Endothelial cell of umbilical vein (primary cell): Measurements from ENCODE around the gene MYCBP2. TPM values are rescaled to one million over a fixed set of nuclear protein-coding genes. Genes with fewer than 3 reads are reported as not detected.

ENCODE experiments used
- BruUV-seq: library from RNA; stranded (reverse); fragments of 400-500 nt; replicated peaks from 2 replicates; lab custom pipeline; 2021; lab: Mats Ljungman, UMichigan
- CTCF ChIA-PET: fragments of 300-600, 350-600 bp; sonication (Branson Sonifier 250); formaldehyde crosslinking; loops from one replicate; lab custom pipeline; 2021; ENCODE audit warnings: antibody characterized with exemption, inconsistent platforms; lab: Charles Lee
- POLR2A ChIA-PET: fragments of 300-600, 350-600 bp; sonication (Branson Sonifier 250); formaldehyde crosslinking; loops from one replicate; lab custom pipeline; 2021; ENCODE audit warnings: antibody characterized with exemption, inconsistent platforms; lab: Charles Lee
- DNase-seq: peaks from one replicate; pipeline ENCODE4 v3.0.0-alpha.2; 2011; ENCODE audit warnings: low read depth, low spot score
- FAIRE-seq: peaks from 2 replicates; lab custom pipeline; 2011; peaks lifted over from hg19 to GRCh38; lab: Jason Lieb, UNC
- H2AFZ ChIP-seq: 2 replicates; pipeline ENCODE4 v1.6.0; 2012; ENCODE audit warnings: low read depth, low read length, control low read depth, inconsistent platforms
- H3K27ac ChIP-seq: 2 replicates; pipeline ENCODE4 v1.5.1; 2011; ENCODE audit warnings: low read depth, mild to moderate bottlenecking, control low read depth, low read length, moderate library complexity; ENCODE audit not compliant: insufficient read depth
- H3K27me3 ChIP-seq, 2 experiments: 2 replicates each; pipeline versions ENCODE4 v1.6.0 to v1.6.1; 2011; ENCODE audit warnings: low read length in 2 of 2, mixed read lengths in 1 of 2; ENCODE audit not compliant: control insufficient read depth in 2 of 2, insufficient read depth in 2 of 2
- H3K36me3 ChIP-seq, 2 experiments: 2 replicates in 1 of 2; 3 replicates in 1 of 2; pipeline ENCODE4 v1.5.1; 2011; ENCODE audit warnings: low read length in 2 of 2, mild to moderate bottlenecking in 1 of 2, moderate library complexity in 1 of 2; ENCODE audit not compliant: control insufficient read depth in 2 of 2, insufficient read depth in 2 of 2; ENCODE audit errors: extremely low read depth in 1 of 2
- H3K4me1 ChIP-seq: 3 replicates; pipeline ENCODE4 v1.5.1; 2011; ENCODE audit warnings: mild to moderate bottlenecking, low read length; ENCODE audit not compliant: control insufficient read depth, insufficient read depth; ENCODE audit errors: extremely low read depth
- H3K4me2 ChIP-seq: 2 replicates; pipeline ENCODE4 v1.6.1; 2011; ENCODE audit warnings: low read length, control low read depth, mixed read lengths; ENCODE audit not compliant: insufficient read depth
- H3K4me3 ChIP-seq, 3 experiments: fragments of 200-600 bp in 1 of 3; sonication (generic), shearing (Covaris generic) in 1 of 3; replicated peaks in 1 of 3; 2 replicates each; pipeline ENCODE4 v1.5.1; 2011 to 2016; ENCODE audit warnings: control low read depth in 3 of 3, low read length in 3 of 3, mild to moderate bottlenecking in 2 of 3, inconsistent platforms in 1 of 3, low read depth in 1 of 3, moderate library complexity in 1 of 3; ENCODE audit not compliant: insufficient read depth in 1 of 3
- H3K79me2 ChIP-seq: 2 replicates; pipeline ENCODE4 v1.6.0; 2012; ENCODE audit warnings: low read length, inconsistent platforms; ENCODE audit not compliant: control insufficient read depth, insufficient read depth
- H3K9ac ChIP-seq: replicated peaks from 2 replicates; pipeline ENCODE3; 2011; ENCODE audit warnings: low read length, control low read depth; ENCODE audit not compliant: insufficient read depth; ENCODE audit errors: extremely low read depth
- H3K9me1 ChIP-seq: replicated peaks from 3 replicates; pipeline ENCODE4 v1.6.0; 2011; ENCODE audit warnings: mild to moderate bottlenecking, low read length; ENCODE audit not compliant: control insufficient read depth, insufficient read depth; ENCODE audit errors: extremely low read depth
- H3K9me3 ChIP-seq: replicated peaks from 2 replicates; pipeline ENCODE4 v1.5.1; 2012; ENCODE audit warnings: low read length, inconsistent platforms; ENCODE audit not compliant: control insufficient read depth, insufficient read depth
- H4K20me1 ChIP-seq: replicated peaks from 2 replicates; pipeline ENCODE3; 2011; ENCODE audit warnings: mild to moderate bottlenecking, low read length; ENCODE audit not compliant: control insufficient read depth, insufficient read depth; ENCODE audit errors: extremely low read depth
- CTCF ChIP-seq, 2 donors: IDR thresholded peaks; 1 replicate in 1 of 2; 2 replicates in 1 of 2; pipeline ENCODE4 v1.5.1; 2011; ENCODE audit warnings: low read length in 2 of 2, mild to moderate bottlenecking in 2 of 2, moderate library complexity in 2 of 2, control low read depth in 1 of 2, inconsistent platforms in 1 of 2, low read depth in 1 of 2; ENCODE audit not compliant: insufficient read depth in 1 of 2; ENCODE audit errors: extremely low read depth in 1 of 2
- EZH2 ChIP-seq: IDR thresholded peaks from 2 replicates; pipeline ENCODE4 v1.6.1; 2012; ENCODE audit warnings: borderline replicate concordance, low read depth, mild to moderate bottlenecking, moderate library complexity, low read length, inconsistent platforms; ENCODE audit not compliant: severe bottlenecking
- FOS ChIP-seq: IDR thresholded peaks from 2 replicates; pipeline ENCODE4 v1.6.1; 2011; ENCODE audit warnings: mild to moderate bottlenecking, low read length, moderate library complexity, borderline replicate concordance; ENCODE audit not compliant: insufficient read depth
- GATA2 ChIP-seq: IDR thresholded peaks from 2 replicates; pipeline ENCODE4 v1.7.0; 2011; ENCODE audit warnings: low read depth, mild to moderate bottlenecking, moderate library complexity, mixed read lengths, low read length; ENCODE audit not compliant: insufficient read length, insufficient read depth
- JUN ChIP-seq: IDR thresholded peaks from 2 replicates; pipeline ENCODE4 v1.6.1; 2011; ENCODE audit warnings: borderline replicate concordance, low read depth; ENCODE audit not compliant: insufficient read length, insufficient read depth
- MYC ChIP-seq: IDR thresholded peaks from one replicate; pipeline ENCODE4 v1.6.1; 2011; ENCODE audit warnings: mild to moderate bottlenecking, low read depth, low read length
- POLR2A ChIP-seq: IDR thresholded peaks from 2 replicates; pipeline ENCODE4 v1.6.1; 2012; ENCODE audit warnings: low read depth, mild to moderate bottlenecking, control low read depth, low read length
- POLR2AphosphoS5 ChIP-seq: IDR thresholded peaks from 2 replicates; pipeline ENCODE4 v1.6.1; 2012; ENCODE audit warnings: low read depth, mild to moderate bottlenecking, control low read depth, low read length, moderate library complexity; ENCODE audit not compliant: insufficient read depth
- dilution Hi-C: fragments of 300-500 bp; cut with MboI; formaldehyde crosslinking; loops from one replicate; pipeline ENCODE4 v1.15.0; 2019; ENCODE audit warnings: low sequenced_read_pairs; ENCODE audit not compliant: extremely low pct_ligation_motif_present
- intact Hi-C: fragments of 100-400 bp; cut with micrococcal nuclease; formaldehyde crosslinking; loops from one replicate; pipeline ENCODE4 v1.10.0; 2022
- polyA plus RNA-seq, 4 experiments: library from polyadenylated mRNA; depleted of rRNA in 3 of 4; stranded (reverse) in 3 of 4; unstranded in 1 of 4; fragments of >200 nt; gene quantifications; 2 replicates each; pipeline versions ENCODE4 v1.2.1 to v1.2.3, GENCODE V29; 2011 to 2012; ENCODE audit warnings: missing spikeins in 1 of 4
- total RNA-seq: library from RNA; stranded (reverse); gene quantifications from 2 replicates; pipeline ENCODE4 v1.2.3, GENCODE V29; 2021
- TF ChIP-seq, protein P1 (sequence below): IDR thresholded peaks from 2 replicates; pipeline ENCODE4 v1.6.1; 2011; ENCODE audit not compliant: insufficient read depth, insufficient read length

Gene MYCBP2
- total and polyA plus RNA-seq, 2 donors (not counting 3 experiments of a cell fraction or from before 2014, with no cell fraction given) = 30.5 to 89.8 TPM

DNA sequence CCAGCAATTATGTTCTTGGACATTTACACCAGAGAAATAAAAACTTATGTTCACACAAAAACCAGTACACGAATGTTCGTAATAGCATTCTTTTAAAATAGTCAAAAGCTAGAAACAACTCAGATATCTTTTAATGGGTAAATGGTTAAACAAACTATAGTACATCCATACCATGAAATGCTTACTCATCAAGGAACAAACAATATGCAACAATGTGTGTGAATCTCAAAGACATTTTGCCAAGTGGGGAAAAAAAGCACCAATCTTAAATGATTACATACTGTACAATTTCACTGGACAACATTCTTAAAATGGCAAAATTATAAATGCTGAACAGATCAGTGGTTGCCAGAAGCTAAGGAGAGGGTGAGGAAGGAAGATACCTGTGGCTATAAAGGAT lies 36.6 kb downstream of the MYCBP2 start:
- no peak overlapping the region for H3K4me3 ChIP-seq
- no peak overlapping the region for H2AFZ ChIP-seq
- H4K20me1 ChIP-seq = no peaks in the 10 kb centered on the region
- TF ChIP-seq POLR2AphosphoS5 = no peak
- no peak for TF ChIP-seq CTCF (IDR thresholded peaks at IDR 0.05; ENCODE audit: extremely low read depth in 1 of 2, insufficient read depth in 1 of 2, low read depth in 1 of 2, low read length in 2 of 2)
- no peak for TF ChIP-seq GATA2
- TF ChIP-seq MYC = no peak
- TF ChIP-seq POLR2A = no peak
- TF ChIP-seq, protein P1, sequence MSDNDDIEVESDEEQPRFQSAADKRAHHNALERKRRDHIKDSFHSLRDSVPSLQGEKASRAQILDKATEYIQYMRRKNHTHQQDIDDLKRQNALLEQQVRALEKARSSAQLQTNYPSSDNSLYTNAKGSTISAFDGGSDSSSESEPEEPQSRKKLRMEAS = no peak
- TF ChIP-seq EZH2 = no peak
- TF ChIP-seq JUN = no peak
- TF ChIP-seq FOS = no peak
- BruUV-seq = no TSS peak
- FAIRE-seq (no peak), DNase-seq (no peak)
- H3K9me1 ChIP-seq = no peaks in the 10 kb centered on the region
- no peak overlapping the region for H3K27ac ChIP-seq
- no peaks in the 10 kb centered on the region for H3K27me3 ChIP-seq
- no peak overlapping the region for H3K4me2 ChIP-seq
- H3K79me2 ChIP-seq = no peaks in the 10 kb centered on the region
- intact Hi-C loops = no loop called here
- H3K9ac ChIP-seq = no peak overlapping the region
- ChIA-PET POLR2A (no interaction called here), CTCF (no interaction called here)
- H3K9me3 ChIP-seq = no peaks in the 10 kb centered on the region
- dilution Hi-C loops = no loop called here
- peaks cover 0 to 5% of the 10 kb centered on the region in 2 experiments for H3K36me3 ChIP-seq
- no peaks in the 10 kb centered on the region for H3K4me1 ChIP-seq
